GM11168 (cell line): ENCODE measurements around the gene C8B.

Experiments
- in situ Hi-C: fragments of 300-500 bp; cut with MboI; formaldehyde crosslinking; loops from one replicate; pipeline ENCODE4 v1.12.0; 2022; ENCODE audit warnings: low sequenced_read_pairs; ENCODE audit not compliant: unreplicated experiment

The C8B gene

GRCh38 chr1:56908619-56909221 is 57.1 kb downstream of the C8B start:
- in situ Hi-C loops: no loop called here

GRCh38 chr1:56905667-56906066 is 60.1 kb downstream of the C8B start:
- in situ Hi-C loops: no loop called here

- in situ Hi-C loops: no loop called here
Observed at GRCh38 chr1:56904663-56905397, 61.0 kb downstream of the C8B start.

GRCh38 chr1:56903778-56904177 is 62.0 kb downstream of the C8B start:
- in situ Hi-C loops: no loop called here

- in situ Hi-C loops: no loop called here
Observed at GRCh38 chr1:56901716-56902115, 64.1 kb downstream of the C8B start.

- in situ Hi-C loops: no loop called here
Observed at GRCh38 chr1:56898879-56899278, 66.9 kb downstream of the C8B start.

- in situ Hi-C loops: no loop called here
Observed at GRCh38 chr1:56898005-56898373, 67.8 kb downstream of the C8B start.

- in situ Hi-C loops: no loop called here
Observed at GRCh38 chr1:56897150-56898004, 68.4 kb downstream of the C8B start.

- in situ Hi-C loops: no loop called here
Observed at GRCh38 chr1:56894014-56894413, 71.8 kb downstream of the C8B start.

GRCh38 chr1:56890229-56890628 is 75.6 kb downstream of the C8B start:
- in situ Hi-C loops: no loop called here

GRCh38 chr1:56881417-56881816 is 84.4 kb downstream of the C8B start:
- in situ Hi-C loops: no loop called here

GRCh38 chr1:56880774-56881173 is 85.0 kb downstream of the C8B start:
- in situ Hi-C loops: no loop called here
